ENCODE results near the gene NARS2. TPM values are rescaled to one million over a fixed set of nuclear protein-coding genes. Genes with fewer than 3 reads are reported as not detected.

The NARS2 gene
- total RNA-seq, 2 experiments from 2014 or later, result 27.7 to 28.3 TPM

DNA sequence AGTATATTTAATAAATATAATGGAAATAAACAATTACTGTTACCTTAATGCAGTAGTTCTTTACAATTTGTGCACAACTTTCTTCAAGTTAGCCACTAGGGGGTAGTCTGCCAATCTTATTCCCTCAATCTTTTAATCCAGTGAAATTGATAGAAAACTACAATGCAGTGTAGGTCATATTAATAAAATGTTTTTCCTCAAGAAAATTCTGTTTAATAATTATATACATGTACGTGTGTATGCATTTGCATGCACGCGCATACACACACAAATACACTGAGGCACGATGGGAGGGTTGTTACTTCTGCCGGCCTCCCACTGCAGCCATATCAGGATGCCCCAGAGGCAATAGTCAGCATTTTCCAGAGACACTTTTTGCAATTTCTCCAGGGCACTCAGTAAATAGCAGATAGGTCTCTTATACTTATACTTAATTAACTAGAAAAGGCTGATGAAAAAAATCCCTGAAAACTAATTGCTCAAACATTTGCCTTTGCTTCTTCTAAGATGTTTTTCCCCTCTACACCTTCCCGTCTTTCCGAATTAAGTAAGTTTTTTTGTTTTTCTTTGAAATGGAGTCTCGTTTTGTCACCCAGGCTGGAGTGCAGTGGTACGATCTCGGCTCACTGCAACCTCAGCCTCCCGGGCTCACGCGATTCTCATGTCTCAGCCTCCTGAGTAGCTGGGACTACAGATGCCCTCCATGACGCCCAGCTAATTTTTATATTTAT, 160.2 kb downstream of the NARS2 start:
- no peak overlapping the region for H3K27ac Mint-ChIP-seq

DNA sequence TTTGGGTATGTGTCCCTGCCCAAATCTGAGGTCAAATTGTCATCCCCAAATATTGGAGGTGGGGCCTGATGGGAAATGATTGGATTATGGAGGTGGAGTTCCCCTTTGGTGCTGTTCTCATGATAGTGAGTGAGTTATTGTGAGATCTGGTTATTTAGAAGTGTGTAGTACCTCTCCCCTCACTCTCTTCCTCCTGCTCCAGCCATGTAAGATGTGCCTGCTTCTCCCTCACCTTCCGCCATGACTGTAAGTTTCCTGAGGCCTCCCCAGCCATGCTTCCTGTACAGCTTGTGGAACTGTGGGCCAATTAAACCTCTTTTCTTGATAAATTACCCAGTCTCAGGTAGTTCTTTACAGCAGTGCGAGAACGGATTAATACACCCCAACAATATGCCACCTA, 166.0 kb downstream of the NARS2 start:
- intact Hi-C loops (cut with micrococcal nuclease), result no loop called here
- Mint-ChIP-seq H3K9me3 (peaks cover 4% of the 10 kb centered on the region), H3K27me3 (ENCODE audit: low read depth) (no peaks in the 10 kb centered on the region), H3K27ac (no peak overlapping the region), H3K36me3 (ENCODE audit: low read depth) (no peaks in the 10 kb centered on the region), H3K4me3 (no peak overlapping the region), H3K4me1 (ENCODE audit: low read depth) (no peaks in the 10 kb centered on the region)
- DNase-seq, result no peak
- CTCF ChIA-PET, result no interaction called here

More for the DNA sequence above, 160.2 kb downstream of the NARS2 start:
- H3K4me1 Mint-ChIP-seq (ENCODE audit: low read depth), result peaks cover 14% of the 10 kb centered on the region
- DNase-seq, result no peak
- H3K4me3 Mint-ChIP-seq, result no peak overlapping the region
- peaks cover 1% of the 10 kb centered on the region for H3K36me3 Mint-ChIP-seq (ENCODE audit: low read depth)
- H3K27me3 Mint-ChIP-seq (ENCODE audit: low read depth), result peaks cover 21% of the 10 kb centered on the region
- H3K9me3 Mint-ChIP-seq, result peaks cover 2% of the 10 kb centered on the region
- CTCF ChIA-PET, result interaction anchor here (1.0 to 5.5 kb wide), 8 partner anchors 11 to 229 kb away, joined by 3 to 81 read pairs (median 4); no protein-coding TSS in a partner anchor
- intact Hi-C loops (cut with micrococcal nuclease), result no loop called here

DNA sequence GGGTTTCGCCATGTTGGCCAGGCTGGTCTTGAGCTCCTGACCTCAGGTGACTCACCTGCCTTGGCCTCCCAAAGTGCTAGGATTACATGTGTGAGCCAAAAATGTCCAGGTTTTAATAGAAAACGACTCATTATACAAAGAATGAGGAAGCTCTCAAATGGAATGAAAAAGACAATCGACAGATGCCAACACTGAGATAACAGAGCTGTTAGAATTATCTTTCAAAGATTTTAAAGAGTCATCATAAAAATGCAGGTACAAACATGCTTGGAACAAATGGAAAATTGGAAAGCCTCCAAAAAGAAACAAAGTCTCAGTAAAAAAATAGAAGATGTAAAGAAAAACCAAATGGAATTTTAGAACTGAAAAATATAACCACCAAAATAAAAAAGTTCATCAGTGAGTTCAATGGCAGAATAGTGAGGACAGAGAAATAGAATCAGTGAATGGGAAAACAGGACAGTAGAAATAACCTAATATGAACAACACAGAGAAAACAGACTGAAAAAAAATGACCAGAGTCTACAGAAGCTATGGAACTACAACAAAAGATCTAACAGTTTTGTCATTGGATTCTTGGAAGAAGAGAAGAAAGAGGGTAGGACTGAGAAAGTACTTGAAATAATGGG, 168.0 kb downstream of the NARS2 start:
- intact Hi-C loops (cut with micrococcal nuclease), result no loop called here
- Mint-ChIP-seq H3K27ac (no peak overlapping the region), H3K27me3 (ENCODE audit: low read depth) (no peaks in the 10 kb centered on the region), H3K9me3 (peaks cover 4% of the 10 kb centered on the region), H3K4me3 (no peak overlapping the region), H3K4me1 (ENCODE audit: low read depth) (no peaks in the 10 kb centered on the region), H3K36me3 (ENCODE audit: low read depth) (no peaks in the 10 kb centered on the region)
- DNase-seq, result no peak
- CTCF ChIA-PET, result no interaction called here

DNA sequence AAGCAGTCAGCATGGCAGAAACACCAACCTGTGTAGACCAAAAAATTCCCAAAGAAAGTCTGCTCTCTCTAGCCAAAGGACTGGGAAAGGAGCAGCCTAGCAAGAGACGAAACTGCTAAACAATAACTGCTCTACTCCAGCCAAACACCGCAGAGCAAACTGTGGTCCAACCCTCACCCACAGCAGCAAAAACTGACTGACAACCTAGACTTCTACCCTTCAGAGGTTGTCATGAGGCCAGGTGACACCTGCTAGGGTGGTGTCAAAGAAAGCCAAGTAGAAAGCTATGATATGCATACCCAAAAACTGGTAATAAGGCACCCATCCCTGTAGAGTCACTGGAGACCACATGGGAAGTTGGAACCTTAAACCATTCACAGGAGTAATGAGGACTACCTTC, 168.9 kb downstream of the NARS2 start:
- no peaks in the 10 kb centered on the region for H3K27me3 Mint-ChIP-seq (ENCODE audit: low read depth)
- no peak overlapping the region for H3K4me3 Mint-ChIP-seq
- H3K36me3 Mint-ChIP-seq (ENCODE audit: low read depth), result no peaks in the 10 kb centered on the region
- CTCF ChIA-PET, result no interaction called here
- no peaks in the 10 kb centered on the region for H3K4me1 Mint-ChIP-seq (ENCODE audit: low read depth)
- no peak for DNase-seq
- H3K27ac Mint-ChIP-seq, result no peak overlapping the region
- H3K9me3 Mint-ChIP-seq, result peaks cover 4% of the 10 kb centered on the region
- intact Hi-C loops (cut with micrococcal nuclease), result no loop called here

DNA sequence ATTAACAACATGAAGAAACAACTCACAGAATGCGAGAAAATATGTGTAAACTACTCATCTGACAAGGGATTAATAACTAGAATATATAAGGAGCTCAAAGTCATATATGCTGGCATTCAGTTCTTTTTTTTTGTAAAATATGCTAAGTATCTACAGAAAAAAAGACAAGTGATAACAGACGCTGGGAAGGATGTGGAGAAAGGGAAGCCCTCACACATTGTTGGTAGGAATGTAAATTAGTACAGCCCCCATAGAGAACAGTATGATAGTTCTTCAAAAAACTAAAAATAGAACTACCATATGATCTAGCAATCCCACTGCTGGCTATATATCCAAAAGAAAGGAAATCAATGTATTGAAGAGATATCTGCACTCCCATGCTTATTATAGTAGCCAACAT, 170.9 kb downstream of the NARS2 start:
- H3K4me3 Mint-ChIP-seq, result no peak overlapping the region
- intact Hi-C loops (cut with micrococcal nuclease), result no loop called here
- CTCF ChIA-PET, result no interaction called here
- H3K9me3 Mint-ChIP-seq, result peaks cover 2% of the 10 kb centered on the region
- H3K27me3 Mint-ChIP-seq (ENCODE audit: low read depth), result no peaks in the 10 kb centered on the region
- H3K27ac Mint-ChIP-seq, result no peak overlapping the region
- no peaks in the 10 kb centered on the region for H3K36me3 Mint-ChIP-seq (ENCODE audit: low read depth)
- H3K4me1 Mint-ChIP-seq (ENCODE audit: low read depth), result no peaks in the 10 kb centered on the region
- no peak for DNase-seq

DNA sequence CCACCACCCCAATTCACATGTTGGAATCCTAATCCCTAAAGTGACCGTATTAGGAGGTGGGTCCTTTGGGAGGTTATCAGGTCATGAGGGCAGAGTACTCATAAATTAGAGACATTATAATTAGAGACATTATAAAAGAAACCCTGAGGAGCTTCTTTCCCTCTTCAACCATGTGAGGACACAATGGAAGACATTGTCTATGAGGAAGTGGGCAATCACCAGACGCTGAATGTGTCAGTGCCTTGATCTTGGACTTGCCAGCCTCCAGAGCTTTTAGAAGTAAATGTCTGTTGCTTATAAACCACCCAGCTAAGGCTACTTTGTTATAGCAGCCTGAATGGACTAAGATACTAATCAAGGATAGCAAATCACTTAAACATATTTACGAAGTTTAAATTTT, 171.8 kb downstream of the NARS2 start:
- CTCF ChIA-PET, result no interaction called here
- no peaks in the 10 kb centered on the region for H3K36me3 Mint-ChIP-seq (ENCODE audit: low read depth)

DNA sequence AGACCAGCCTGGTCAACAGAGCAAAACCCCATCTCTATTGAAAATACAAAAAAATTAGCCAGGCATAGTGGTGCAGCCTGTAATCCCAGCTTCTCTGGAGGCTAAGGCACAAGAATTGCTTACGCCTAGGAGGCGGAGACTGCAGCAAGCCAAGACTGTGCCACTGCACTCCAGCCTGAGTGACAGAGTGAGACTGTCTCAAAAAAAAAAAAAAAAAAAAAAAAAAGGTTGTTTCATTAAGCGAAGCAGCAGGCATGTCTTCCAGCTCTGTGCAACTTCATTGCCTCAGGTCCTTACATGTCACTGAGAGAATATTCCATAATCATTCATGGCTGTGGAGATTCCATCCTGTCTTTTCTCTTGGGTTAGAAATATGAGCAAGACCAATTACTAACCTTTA, 174.0 kb downstream of the NARS2 start:
- intact Hi-C loops (cut with micrococcal nuclease), result no loop called here
- H3K36me3 Mint-ChIP-seq (ENCODE audit: low read depth), result no peaks in the 10 kb centered on the region
- no peak overlapping the region for H3K27ac Mint-ChIP-seq
- no peak overlapping the region for H3K4me3 Mint-ChIP-seq
- CTCF ChIA-PET, result interaction anchor here (0.6 to 0.9 kb wide), 2 partner anchors 12 to 164 kb away, joined by 3 to 4 read pairs; no protein-coding TSS in a partner anchor
- no peak for DNase-seq
- no peaks in the 10 kb centered on the region for H3K4me1 Mint-ChIP-seq (ENCODE audit: low read depth)
- no peaks in the 10 kb centered on the region for H3K27me3 Mint-ChIP-seq (ENCODE audit: low read depth)
- no peaks in the 10 kb centered on the region for H3K9me3 Mint-ChIP-seq

More for the DNA sequence above, 171.8 kb downstream of the NARS2 start:
- DNase-seq, result no peak
- no peak overlapping the region for H3K4me3 Mint-ChIP-seq
- no peaks in the 10 kb centered on the region for H3K4me1 Mint-ChIP-seq (ENCODE audit: low read depth)
- H3K27me3 Mint-ChIP-seq (ENCODE audit: low read depth), result no peaks in the 10 kb centered on the region
- intact Hi-C loops (cut with micrococcal nuclease), result no loop called here
- H3K27ac Mint-ChIP-seq, result no peak overlapping the region
- H3K9me3 Mint-ChIP-seq, result no peaks in the 10 kb centered on the region

DNA sequence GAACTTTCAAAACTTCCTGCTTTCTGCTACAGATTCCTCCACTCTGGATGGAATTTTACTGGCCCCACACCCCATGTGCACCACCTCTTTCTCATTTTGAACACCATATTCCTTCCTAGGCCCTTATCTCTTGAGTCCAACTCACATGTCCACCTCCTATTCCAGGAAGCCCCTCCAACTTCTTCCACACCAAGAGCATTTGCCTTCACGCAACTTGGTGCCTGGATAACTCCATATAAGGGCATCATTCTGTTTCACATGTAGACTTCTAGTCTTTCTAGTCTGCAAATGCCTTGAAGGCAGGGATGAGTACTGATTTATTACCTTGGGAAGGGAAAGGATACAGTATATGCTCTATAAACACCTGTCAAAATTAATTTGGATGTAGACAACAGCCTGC, 174.5 kb downstream of the NARS2 start:
- no peaks in the 10 kb centered on the region for H3K36me3 Mint-ChIP-seq (ENCODE audit: low read depth)
- H3K9me3 Mint-ChIP-seq, result no peaks in the 10 kb centered on the region
- CTCF ChIA-PET, result interaction anchor here (0.6 to 2.3 kb wide), 3 partner anchors 13 to 164 kb away, joined by 3 to 8 read pairs (median 4); partner anchors contain the start of gene GAB2
- no peak overlapping the region for H3K4me3 Mint-ChIP-seq
- no peak overlapping the region for H3K27ac Mint-ChIP-seq
- H3K27me3 Mint-ChIP-seq (ENCODE audit: low read depth), result no peaks in the 10 kb centered on the region
- DNase-seq, result no peak
- no peaks in the 10 kb centered on the region for H3K4me1 Mint-ChIP-seq (ENCODE audit: low read depth)
- intact Hi-C loops (cut with micrococcal nuclease), result no loop called here

DNA sequence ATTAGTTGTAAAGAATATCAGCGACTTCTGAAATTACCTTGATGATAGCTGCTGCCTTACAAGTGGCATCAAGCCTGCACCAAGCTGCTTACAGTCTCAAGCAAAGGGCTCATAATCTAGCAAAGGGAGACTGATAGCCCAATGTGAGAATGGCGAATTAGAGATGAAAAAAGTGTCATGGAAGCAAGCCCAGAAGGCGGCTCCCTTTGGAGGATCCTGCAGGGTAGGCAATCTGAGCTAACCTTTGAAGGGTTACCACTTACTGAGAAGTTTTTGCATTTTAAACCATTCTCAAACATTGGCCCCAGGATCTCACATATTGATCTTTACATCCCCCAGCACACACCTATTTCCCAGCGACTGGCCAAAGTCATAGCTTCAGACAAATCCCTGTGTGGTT, 175.5 kb downstream of the NARS2 start:
- Mint-ChIP-seq H3K9me3 (no peaks in the 10 kb centered on the region), H3K36me3 (ENCODE audit: low read depth) (no peaks in the 10 kb centered on the region), H3K27me3 (ENCODE audit: low read depth) (no peaks in the 10 kb centered on the region), H3K4me1 (ENCODE audit: low read depth) (no peaks in the 10 kb centered on the region), H3K4me3 (no peak overlapping the region), H3K27ac (no peak overlapping the region)
- DNase-seq, result no peak
- intact Hi-C loops (cut with micrococcal nuclease), result no loop called here
- CTCF ChIA-PET, result interaction anchor here (0.6 to 2.3 kb wide), 2 partner anchors 20 to 31 kb away, joined by 3 to 8 read pairs; partner anchors contain the start of gene GAB2

DNA sequence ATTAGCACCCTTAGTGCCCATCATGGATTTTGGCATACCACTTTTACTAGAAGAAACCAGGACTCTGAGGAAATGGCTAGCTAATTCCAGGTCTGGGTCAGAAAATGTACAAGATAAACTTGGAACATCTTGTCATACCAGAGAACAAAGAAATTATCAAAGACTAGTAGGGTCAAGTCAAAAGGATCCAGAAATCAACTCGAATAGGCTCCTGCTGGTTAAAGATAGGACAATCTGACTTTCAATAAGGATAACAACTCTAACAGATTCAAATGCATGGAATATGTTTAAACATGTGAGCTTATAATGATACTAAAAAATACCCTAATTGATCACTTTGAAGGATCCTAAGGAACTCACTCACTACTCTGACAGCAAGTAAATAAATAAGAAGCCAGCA, 175.9 kb downstream of the NARS2 start:
- H3K27ac Mint-ChIP-seq, result no peak overlapping the region
- no peaks in the 10 kb centered on the region for H3K27me3 Mint-ChIP-seq (ENCODE audit: low read depth)
- H3K9me3 Mint-ChIP-seq, result no peaks in the 10 kb centered on the region
- no peak overlapping the region for H3K4me3 Mint-ChIP-seq
- H3K4me1 Mint-ChIP-seq (ENCODE audit: low read depth), result no peaks in the 10 kb centered on the region
- intact Hi-C loops (cut with micrococcal nuclease), result no loop called here
- CTCF ChIA-PET, result interaction anchor here (2.3 kb wide), 1 partner anchor 20 kb away, joined by 8 read pairs; the partner anchor contains the start of gene GAB2
- no peaks in the 10 kb centered on the region for H3K36me3 Mint-ChIP-seq (ENCODE audit: low read depth)
- no peak for DNase-seq

DNA sequence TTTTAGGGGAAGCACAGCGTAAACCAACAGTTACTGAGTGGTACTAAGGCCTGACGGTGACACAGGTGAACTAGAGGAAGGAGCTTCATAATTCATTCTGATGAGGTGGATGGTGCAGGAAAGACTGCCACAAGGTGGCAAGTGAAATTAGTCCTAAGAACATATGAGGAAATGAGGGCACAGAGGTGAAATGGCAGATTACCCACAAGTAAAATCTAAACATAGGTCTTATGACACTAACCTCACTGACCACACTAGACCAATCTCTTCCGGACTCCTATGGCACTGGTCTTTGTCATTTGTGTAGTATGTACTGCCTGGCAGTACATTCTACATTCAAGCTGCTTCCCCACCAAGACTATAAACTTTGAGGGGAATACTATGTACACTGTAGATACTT, 177.3 kb downstream of the NARS2 start:
- H3K36me3 Mint-ChIP-seq (ENCODE audit: low read depth), result no peaks in the 10 kb centered on the region
- intact Hi-C loops (cut with micrococcal nuclease), result loop anchor here (1.0 kb wide), 1 partner anchor 169 kb away; no protein-coding TSS in a partner anchor
- H3K27ac Mint-ChIP-seq, result no peak overlapping the region
- DNase-seq, result peak; percentile 19
- no peaks in the 10 kb centered on the region for H3K9me3 Mint-ChIP-seq
- no peak overlapping the region for H3K4me3 Mint-ChIP-seq
- CTCF ChIA-PET, result interaction anchor here (1.1 kb wide), 1 partner anchor 13 kb away, joined by 3 read pairs; no protein-coding TSS in a partner anchor
- H3K27me3 Mint-ChIP-seq (ENCODE audit: low read depth), result no peaks in the 10 kb centered on the region
- H3K4me1 Mint-ChIP-seq (ENCODE audit: low read depth), result no peaks in the 10 kb centered on the region

DNA sequence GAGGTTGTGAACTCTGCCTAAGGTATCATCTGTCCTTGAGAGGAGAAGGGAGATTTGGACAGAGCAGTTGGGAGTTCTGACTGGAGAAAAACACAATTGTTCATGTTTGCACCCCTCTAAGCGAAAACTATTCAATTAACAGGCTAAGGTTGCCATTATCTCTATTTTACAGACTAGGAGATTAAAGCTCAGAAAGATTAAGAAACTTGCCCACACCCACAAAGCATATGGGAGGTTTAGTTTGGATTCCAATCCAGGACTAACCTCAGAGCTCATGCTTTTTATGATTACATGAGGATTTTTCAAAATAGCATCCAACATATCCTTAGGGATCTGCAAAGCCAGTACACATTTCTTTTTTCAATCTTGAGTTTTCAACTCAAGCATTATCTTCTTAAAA, 179.1 kb downstream of the NARS2 start:
- Mint-ChIP-seq H3K4me3 (no peak overlapping the region), H3K27ac (no peak overlapping the region), H3K27me3 (ENCODE audit: low read depth) (no peaks in the 10 kb centered on the region), H3K9me3 (no peaks in the 10 kb centered on the region), H3K36me3 (ENCODE audit: low read depth) (no peaks in the 10 kb centered on the region), H3K4me1 (ENCODE audit: low read depth) (no peaks in the 10 kb centered on the region)
- DNase-seq, result no peak
- intact Hi-C loops (cut with micrococcal nuclease), result no loop called here
- CTCF ChIA-PET, result interaction anchor here (1.0 kb wide), 1 partner anchor 193 kb away, joined by 3 read pairs; no protein-coding TSS in a partner anchor

DNA sequence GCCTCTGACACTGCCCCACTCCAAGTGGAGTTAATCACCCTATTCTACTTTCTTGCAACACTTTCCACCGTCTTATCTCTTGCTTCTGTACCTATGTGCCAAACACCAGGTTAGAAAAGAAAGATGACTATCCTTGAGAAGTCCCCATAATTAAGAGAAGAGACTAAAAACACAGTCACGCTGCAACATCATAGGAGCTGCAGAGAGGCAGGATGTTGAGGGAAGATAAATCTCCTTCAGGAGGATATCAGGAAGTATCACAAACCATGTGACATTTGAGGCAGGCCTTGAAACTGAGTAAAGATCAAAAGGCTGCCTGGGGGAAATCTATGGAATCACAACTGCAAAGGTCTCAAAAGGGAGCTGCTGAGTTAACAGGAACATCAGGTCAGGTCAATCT, 181.8 kb downstream of the NARS2 start:
- Mint-ChIP-seq H3K4me3 (no peak overlapping the region), H3K4me1 (ENCODE audit: low read depth) (no peaks in the 10 kb centered on the region), H3K36me3 (ENCODE audit: low read depth) (no peaks in the 10 kb centered on the region), H3K27me3 (ENCODE audit: low read depth) (no peaks in the 10 kb centered on the region), H3K27ac (no peak overlapping the region), H3K9me3 (no peaks in the 10 kb centered on the region)
- CTCF ChIA-PET, result no interaction called here
- no peak for DNase-seq
- intact Hi-C loops (cut with micrococcal nuclease), result no loop called here

Data from activated naive CD4-positive, alpha-beta T cell treated with anti-CD3 and anti-CD28 coated beads for 36 hours (primary cell).